ENCODE measurements around the gene FTCDNL1. TPM values are rescaled to one million over a fixed set of nuclear protein-coding genes. Genes with fewer than 3 reads are reported as not detected.

Gene FTCDNL1
- polyA plus RNA-seq, 1 of the 3 experiments (the other 2 are of a cell fraction), result not detected

DNA sequence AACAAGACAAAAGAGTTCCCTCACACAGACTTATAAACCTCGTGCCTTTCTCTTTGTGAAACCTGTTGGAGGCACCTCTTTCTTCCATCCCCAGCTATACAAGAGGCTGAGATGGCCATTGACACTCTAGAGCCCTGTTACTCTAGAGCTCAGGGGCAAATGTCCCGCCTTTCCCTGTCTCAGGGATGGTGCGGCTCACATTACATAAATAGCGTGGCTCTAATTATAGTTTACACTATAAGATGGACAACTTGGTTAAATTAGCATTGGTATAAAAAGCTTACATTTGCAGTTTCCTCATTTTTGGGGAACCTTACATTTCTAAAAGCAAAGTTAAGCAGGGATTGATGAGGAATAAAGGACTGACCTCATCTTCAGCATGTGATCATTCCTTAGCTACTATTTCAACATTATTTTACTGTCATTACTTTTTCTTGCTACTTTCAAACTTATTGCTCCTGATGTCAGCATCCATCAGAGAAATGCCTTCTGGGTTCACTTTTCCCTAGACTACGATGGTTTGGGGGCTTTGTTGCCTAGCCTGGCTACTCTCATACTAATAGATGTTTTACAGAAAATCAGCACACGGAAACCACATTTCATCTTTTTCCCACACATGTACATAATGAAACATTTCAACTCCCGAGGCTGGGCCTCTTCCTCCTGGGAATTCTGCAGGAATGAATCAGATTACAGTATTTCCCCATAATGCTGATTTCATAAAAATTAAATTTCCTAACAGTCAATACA, 40.4 kb downstream of the FTCDNL1 start:
- Histone ChIP-seq H3K9me3 (no peaks in the 10 kb centered on the region), H3K36me3 (replicated peaks in 1 of 2; ENCODE audit: control insufficient read depth in 1 of 2, insufficient read depth in 2 of 2, low read length in 1 of 2) (no peaks in the 10 kb centered on the region), H3K27ac (ENCODE audit: low read depth in 2 of 2, low read length in 1 of 2) (no peak overlapping the region), H3K9me2 (peaks cover 3% of the 10 kb centered on the region; the same call in 1 of the 2 replicates), H3K4me1 (ENCODE audit: control insufficient read depth in 1 of 2, insufficient read depth in 2 of 2, low read depth in 1 of 2, low read length in 1 of 2) (no peaks in the 10 kb centered on the region), H3K4me2 (no peak overlapping the region), H4K20me1 (ENCODE audit: insufficient read depth) (no peaks in the 10 kb centered on the region), H3K9ac (no peak overlapping the region), H3K4me3 (ENCODE audit: low read depth in 2 of 2, low read length in 1 of 2) (no peak overlapping the region), H3K27me3 (ENCODE audit: insufficient read depth) (peaks cover 22% of the 10 kb centered on the region), H3F3A (replicated peaks; ENCODE audit: insufficient read depth) (no peaks in the 10 kb centered on the region), H3K79me2 (ENCODE audit: insufficient read depth) (no peaks in the 10 kb centered on the region), H2AFZ (ENCODE audit: low read depth) (no peak overlapping the region)
- POLR2A ChIA-PET, result no interaction called here
- TF ChIP-seq RFX5 (IDR thresholded peaks at IDR 0.05; ENCODE audit: low read length), result no peak
- TF ChIP-seq, protein P1, sequence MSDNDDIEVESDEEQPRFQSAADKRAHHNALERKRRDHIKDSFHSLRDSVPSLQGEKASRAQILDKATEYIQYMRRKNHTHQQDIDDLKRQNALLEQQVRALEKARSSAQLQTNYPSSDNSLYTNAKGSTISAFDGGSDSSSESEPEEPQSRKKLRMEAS (IDR thresholded peaks at IDR 0.05; ENCODE audit: low read depth), result no peak
- TF ChIP-seq, protein P2, sequence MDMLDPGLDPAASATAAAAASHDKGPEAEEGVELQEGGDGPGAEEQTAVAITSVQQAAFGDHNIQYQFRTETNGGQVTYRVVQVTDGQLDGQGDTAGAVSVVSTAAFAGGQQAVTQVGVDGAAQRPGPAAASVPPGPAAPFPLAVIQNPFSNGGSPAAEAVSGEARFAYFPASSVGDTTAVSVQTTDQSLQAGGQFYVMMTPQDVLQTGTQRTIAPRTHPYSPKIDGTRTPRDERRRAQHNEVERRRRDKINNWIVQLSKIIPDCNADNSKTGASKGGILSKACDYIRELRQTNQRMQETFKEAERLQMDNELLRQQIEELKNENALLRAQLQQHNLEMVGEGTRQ (IDR thresholded peaks at IDR 0.05; ENCODE audit: borderline replicate concordance, low read depth, low read length), result no peak
- TF ChIP-seq EZH2phosphoT487 (IDR thresholded peaks at IDR 0.05; ENCODE audit: borderline replicate concordance, low read depth), result no peak
- no peak for TF ChIP-seq NRF1 (IDR thresholded peaks at IDR 0.05; ENCODE audit: low read depth, low read length)
- no peak for TF ChIP-seq FOXM1 (IDR thresholded peaks at IDR 0.05; ENCODE audit: low read depth)
- no peak for TF ChIP-seq RXRA (IDR thresholded peaks at IDR 0.05; ENCODE audit: borderline replicate concordance, low read depth)
- TF ChIP-seq GABPA (IDR thresholded peaks at IDR 0.05; ENCODE audit: low read depth), result no peak
- no peak for TF ChIP-seq TCF12 (IDR thresholded peaks at IDR 0.05)
- TF ChIP-seq, protein P3, sequence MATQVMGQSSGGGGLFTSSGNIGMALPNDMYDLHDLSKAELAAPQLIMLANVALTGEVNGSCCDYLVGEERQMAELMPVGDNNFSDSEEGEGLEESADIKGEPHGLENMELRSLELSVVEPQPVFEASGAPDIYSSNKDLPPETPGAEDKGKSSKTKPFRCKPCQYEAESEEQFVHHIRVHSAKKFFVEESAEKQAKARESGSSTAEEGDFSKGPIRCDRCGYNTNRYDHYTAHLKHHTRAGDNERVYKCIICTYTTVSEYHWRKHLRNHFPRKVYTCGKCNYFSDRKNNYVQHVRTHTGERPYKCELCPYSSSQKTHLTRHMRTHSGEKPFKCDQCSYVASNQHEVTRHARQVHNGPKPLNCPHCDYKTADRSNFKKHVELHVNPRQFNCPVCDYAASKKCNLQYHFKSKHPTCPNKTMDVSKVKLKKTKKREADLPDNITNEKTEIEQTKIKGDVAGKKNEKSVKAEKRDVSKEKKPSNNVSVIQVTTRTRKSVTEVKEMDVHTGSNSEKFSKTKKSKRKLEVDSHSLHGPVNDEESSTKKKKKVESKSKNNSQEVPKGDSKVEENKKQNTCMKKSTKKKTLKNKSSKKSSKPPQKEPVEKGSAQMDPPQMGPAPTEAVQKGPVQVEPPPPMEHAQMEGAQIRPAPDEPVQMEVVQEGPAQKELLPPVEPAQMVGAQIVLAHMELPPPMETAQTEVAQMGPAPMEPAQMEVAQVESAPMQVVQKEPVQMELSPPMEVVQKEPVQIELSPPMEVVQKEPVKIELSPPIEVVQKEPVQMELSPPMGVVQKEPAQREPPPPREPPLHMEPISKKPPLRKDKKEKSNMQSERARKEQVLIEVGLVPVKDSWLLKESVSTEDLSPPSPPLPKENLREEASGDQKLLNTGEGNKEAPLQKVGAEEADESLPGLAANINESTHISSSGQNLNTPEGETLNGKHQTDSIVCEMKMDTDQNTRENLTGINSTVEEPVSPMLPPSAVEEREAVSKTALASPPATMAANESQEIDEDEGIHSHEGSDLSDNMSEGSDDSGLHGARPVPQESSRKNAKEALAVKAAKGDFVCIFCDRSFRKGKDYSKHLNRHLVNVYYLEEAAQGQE (IDR thresholded peaks at IDR 0.05; ENCODE audit: low read depth, low read length), result no peak
- TF ChIP-seq CHD2 (IDR thresholded peaks at IDR 0.05; ENCODE audit: low read length, partially characterized antibody), result no peak
- TF ChIP-seq, protein P4, sequence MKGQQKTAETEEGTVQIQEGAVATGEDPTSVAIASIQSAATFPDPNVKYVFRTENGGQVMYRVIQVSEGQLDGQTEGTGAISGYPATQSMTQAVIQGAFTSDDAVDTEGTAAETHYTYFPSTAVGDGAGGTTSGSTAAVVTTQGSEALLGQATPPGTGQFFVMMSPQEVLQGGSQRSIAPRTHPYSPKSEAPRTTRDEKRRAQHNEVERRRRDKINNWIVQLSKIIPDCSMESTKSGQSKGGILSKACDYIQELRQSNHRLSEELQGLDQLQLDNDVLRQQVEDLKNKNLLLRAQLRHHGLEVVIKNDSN (IDR thresholded peaks at IDR 0.05; ENCODE audit: borderline replicate concordance, low read depth), result no peak
- no peak for TF ChIP-seq YY1 (IDR thresholded peaks at IDR 0.05; ENCODE audit: low read depth)
- TF ChIP-seq FOSL2 (IDR thresholded peaks at IDR 0.05; ENCODE audit: borderline replicate concordance, low read depth), result no peak
- no peak for TF ChIP-seq POLR2AphosphoS5 (IDR thresholded peaks at IDR 0.05; ENCODE audit: low read depth, low read length)
- no peak for TF ChIP-seq GATA2 (CRISPR knock-in tag; IDR thresholded peaks at IDR 0.05)
- DNase-seq, result no peak
- CTCF ChIA-PET, result interaction anchor here (1.6 kb wide), 1 partner anchor 8 kb away, joined by 3 read pairs; no protein-coding TSS in a partner anchor
- WGBS (ENCODE audit: low lambda C conversion rate), result 9% methylated on average over 7 of the region's 7 CpGs

Data from SK-N-SH (cell line).